Activated T-helper 1 cell treated with anti-CD3 and anti-CD28 coated beads, Interleukin-12 subunit alpha, Interleukin-12 subunit beta, Interleukin-2, Interleukin-4 antibody, amounts not matched to agents 30 ng/mL and 10 ng/mL and 1 ng/mL, durations not matched to agents 14 hours and 24 hours and 36 hours (primary cell): Measurements from ENCODE around the gene FBXO31. TPM values are rescaled to one million over a fixed set of nuclear protein-coding genes. Genes with fewer than 3 reads are reported as not detected.

Source experiments
- DNase-seq: peaks from one replicate; pipeline ENCODE4 v3.0.0; 2021; ENCODE audit warnings: low spot score
- H3K27ac Mint-ChIP-seq: one replicate; pipeline ENCODE4 v1.8.0; 2021; ENCODE audit warnings: mild to moderate bottlenecking, mixed read lengths
- H3K27me3 Mint-ChIP-seq: one replicate; pipeline ENCODE4 v1.8.0; 2022; ENCODE audit warnings: mild to moderate bottlenecking, moderate library complexity, mixed read lengths; ENCODE audit not compliant: insufficient read depth
- H3K36me3 Mint-ChIP-seq: one replicate; pipeline ENCODE4 v1.8.0; 2021; ENCODE audit warnings: low read depth, mixed read lengths
- H3K4me1 Mint-ChIP-seq: one replicate; pipeline ENCODE4 v1.8.0; 2021; ENCODE audit warnings: low read depth, mixed read lengths
- H3K4me3 Mint-ChIP-seq: one replicate; pipeline ENCODE4 v1.8.0; 2021; ENCODE audit warnings: mild to moderate bottlenecking, moderate library complexity, mixed read lengths
- H3K9me3 Mint-ChIP-seq: one replicate; pipeline ENCODE4 v1.8.0; 2021; ENCODE audit warnings: mixed read lengths
- intact Hi-C: fragments of 100-400 bp; cut with micrococcal nuclease; formaldehyde crosslinking; loops from one replicate; pipeline ENCODE4 v1.15.1; 2024
- total RNA-seq: library from RNA; stranded (reverse); gene quantifications from 2 replicates; pipeline ENCODE4 v1.2.3, GENCODE V29; 2022

The FBXO31 gene
- total RNA-seq, 1 donor from 2014 or later: 41.3 TPM

DNA sequence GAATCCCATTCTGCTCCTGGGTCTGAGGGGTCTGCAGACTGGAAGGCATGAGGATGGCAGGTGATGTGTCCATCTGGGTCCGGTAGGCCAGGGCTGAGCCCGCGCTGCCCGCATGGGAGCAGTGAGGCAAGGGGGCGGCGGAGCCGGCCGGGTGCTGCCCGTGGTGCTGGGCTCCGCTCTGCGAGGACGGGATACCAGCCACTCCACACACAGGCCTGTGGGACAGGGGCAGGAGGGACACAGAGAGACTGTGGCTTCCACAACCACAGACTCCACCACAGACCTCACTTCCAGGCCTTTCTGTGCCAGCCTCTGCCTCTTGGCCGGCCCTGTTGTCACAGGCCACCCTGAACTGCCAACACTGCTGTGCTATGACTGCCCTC lies 33.9 kb upstream of the FBXO31 start:
- no peak overlapping the region for H3K4me3 Mint-ChIP-seq
- no peaks in the 10 kb centered on the region for H3K27me3 Mint-ChIP-seq
- no peaks in the 10 kb centered on the region for H3K9me3 Mint-ChIP-seq
- no peak for DNase-seq
- intact Hi-C loops: no loop called here
- H3K36me3 Mint-ChIP-seq: peaks cover 5% of the 10 kb centered on the region
- H3K27ac Mint-ChIP-seq: no peak overlapping the region
- H3K4me1 Mint-ChIP-seq: no peaks in the 10 kb centered on the region

DNA sequence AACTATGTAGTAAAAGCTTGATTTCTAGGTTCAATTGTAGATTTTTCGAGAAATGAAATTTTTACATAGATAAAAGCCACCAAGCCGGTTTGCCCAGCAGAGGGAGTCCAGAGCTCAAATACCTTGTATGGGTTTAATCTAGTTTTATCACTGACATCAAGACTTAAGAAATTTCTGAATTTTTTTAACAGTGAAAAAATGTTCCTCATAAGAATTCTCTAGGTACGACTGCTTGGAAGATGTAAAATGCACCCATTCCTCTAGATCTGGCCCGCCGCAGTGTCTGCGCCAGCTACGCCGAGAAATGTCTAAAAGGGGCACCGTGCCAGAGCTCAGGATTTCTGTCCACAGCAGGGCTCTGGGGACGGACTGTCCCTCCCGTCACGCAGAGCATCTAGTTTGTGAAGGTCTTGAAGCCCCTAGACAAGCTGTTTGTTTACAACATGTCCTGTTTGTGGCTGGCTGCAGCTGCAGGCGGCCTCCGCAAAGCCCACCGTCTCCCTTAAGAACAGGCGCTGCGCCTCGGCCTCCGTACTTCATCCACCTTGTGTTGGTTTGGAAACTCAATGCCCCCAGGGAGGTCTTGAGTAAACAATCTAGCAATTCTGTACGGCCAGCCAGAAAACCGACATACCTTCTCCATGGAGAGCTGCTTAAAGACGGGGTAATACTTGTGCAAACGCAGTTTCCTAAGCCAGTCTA lies 33.4 kb upstream of the FBXO31 start:
- H3K4me1 Mint-ChIP-seq: no peaks in the 10 kb centered on the region
- intact Hi-C loops: no loop called here
- peaks cover 3% of the 10 kb centered on the region for H3K36me3 Mint-ChIP-seq
- no peaks in the 10 kb centered on the region for H3K9me3 Mint-ChIP-seq
- H3K4me3 Mint-ChIP-seq: no peak overlapping the region
- no peak overlapping the region for H3K27ac Mint-ChIP-seq
- DNase-seq: no peak
- no peaks in the 10 kb centered on the region for H3K27me3 Mint-ChIP-seq

DNA sequence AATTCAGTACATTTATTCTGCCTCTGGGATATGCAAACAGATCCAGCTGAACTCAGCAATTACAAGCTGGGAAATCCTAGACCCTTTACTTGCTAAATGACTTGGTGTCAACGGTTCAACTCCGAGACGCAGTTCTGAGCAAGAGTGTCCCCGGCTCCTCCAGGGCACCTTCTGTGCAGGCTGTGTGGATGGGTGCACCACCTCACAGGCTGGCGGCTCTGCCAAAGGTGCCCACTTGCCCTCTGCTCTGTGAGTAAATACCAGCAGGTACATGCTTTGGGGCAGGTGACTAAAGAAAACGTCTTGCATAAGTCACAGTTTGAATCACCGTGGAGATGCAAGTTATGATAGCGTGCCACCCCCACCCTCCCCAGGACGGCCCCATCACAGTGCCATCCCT lies 31.9 kb upstream of the FBXO31 start:
- intact Hi-C loops: no loop called here

DNA sequence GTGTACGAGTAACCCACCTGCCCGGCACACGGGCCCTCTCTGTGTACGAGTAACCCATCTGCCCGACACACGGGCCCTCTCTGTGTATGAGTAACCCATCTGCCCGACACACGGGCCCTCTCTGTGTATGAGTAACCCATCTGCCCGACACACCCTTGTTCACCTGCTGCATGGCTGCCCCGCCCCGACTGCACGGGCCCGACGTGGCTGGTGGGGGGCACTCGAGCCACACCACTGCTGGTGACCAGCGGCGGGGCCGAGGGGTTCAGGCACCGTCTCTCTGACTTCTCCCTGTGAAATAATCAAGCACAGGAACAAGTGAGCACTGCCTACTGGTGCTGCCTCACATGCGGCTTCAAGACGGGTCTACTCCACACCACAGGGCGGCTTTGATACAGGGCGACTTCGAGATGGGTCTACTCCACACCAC lies 30.7 kb upstream of the FBXO31 start:
- no peak overlapping the region for H3K4me3 Mint-ChIP-seq
- no peak overlapping the region for H3K27ac Mint-ChIP-seq
- H3K4me1 Mint-ChIP-seq: no peaks in the 10 kb centered on the region
- no peak for DNase-seq
- intact Hi-C loops: no loop called here
- no peaks in the 10 kb centered on the region for H3K36me3 Mint-ChIP-seq
- H3K27me3 Mint-ChIP-seq: no peaks in the 10 kb centered on the region
- no peaks in the 10 kb centered on the region for H3K9me3 Mint-ChIP-seq

More for the DNA sequence above, 31.9 kb upstream of the FBXO31 start:
- Mint-ChIP-seq H3K4me1 (no peaks in the 10 kb centered on the region), H3K36me3 (no peaks in the 10 kb centered on the region), H3K9me3 (no peaks in the 10 kb centered on the region), H3K4me3 (no peak overlapping the region), H3K27ac (no peak overlapping the region), H3K27me3 (no peaks in the 10 kb centered on the region)
- DNase-seq: no peak

DNA sequence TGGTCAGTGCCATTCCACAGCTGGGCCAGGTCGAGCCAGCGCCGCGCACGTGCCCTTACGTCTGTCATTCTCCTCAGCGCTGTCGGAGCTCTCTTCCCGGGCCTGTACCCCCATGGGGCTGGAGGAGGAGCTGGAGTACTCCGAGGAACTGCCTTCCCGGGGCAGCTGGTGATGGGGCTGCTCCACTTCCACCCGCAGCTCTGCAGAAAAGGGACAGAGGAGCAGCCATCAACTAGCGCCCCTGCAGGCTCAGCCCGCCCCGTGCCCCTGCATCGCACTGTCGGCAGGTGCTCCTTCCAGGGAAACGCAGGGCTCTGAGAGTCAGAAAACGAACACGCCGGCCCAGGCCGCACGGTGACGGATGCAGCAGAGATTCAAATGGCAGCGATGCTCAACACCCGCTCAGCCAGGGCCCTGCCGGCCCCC lies 29.4 kb upstream of the FBXO31 start:
- Mint-ChIP-seq H3K4me1 (no peaks in the 10 kb centered on the region), H3K4me3 (no peak overlapping the region), H3K27ac (no peak overlapping the region), H3K9me3 (no peaks in the 10 kb centered on the region), H3K36me3 (peaks cover 1% of the 10 kb centered on the region), H3K27me3 (no peaks in the 10 kb centered on the region)
- no peak for DNase-seq
- intact Hi-C loops: no loop called here

DNA sequence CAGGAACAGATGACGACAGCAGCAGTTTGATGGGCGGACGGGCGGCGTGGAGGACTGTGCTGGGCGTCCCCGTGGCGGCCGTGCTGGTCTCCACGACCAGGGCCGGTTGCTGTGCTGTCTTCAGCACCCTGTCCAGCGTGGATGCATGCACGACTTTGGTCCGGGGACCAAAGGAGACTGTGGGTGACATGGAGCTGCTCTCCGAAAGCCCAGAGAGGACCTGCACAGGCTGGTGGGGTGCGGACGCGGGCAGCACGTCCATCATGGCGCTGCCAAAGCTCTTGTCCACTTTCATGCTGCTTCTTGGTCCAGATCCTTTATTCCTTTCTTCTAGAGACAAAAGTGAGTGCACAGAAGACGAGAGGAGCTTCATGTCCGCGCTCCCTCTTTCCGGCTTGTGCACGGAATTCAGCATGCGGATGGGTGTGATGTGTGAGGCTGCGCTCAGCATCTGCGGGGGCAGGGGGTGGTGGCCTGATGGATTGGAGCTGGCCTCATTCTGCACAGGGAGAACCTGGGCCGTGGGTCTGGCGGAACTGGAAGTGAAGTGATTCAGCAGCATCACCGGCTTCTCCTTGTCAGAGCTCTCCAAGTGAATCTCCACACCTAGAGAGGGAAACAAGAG lies 28.9 kb upstream of the FBXO31 start:
- H3K4me1 Mint-ChIP-seq: no peaks in the 10 kb centered on the region
- no peak overlapping the region for H3K27ac Mint-ChIP-seq
- no peak overlapping the region for H3K4me3 Mint-ChIP-seq
- DNase-seq: no peak
- H3K9me3 Mint-ChIP-seq: no peaks in the 10 kb centered on the region
- H3K27me3 Mint-ChIP-seq: no peaks in the 10 kb centered on the region
- intact Hi-C loops: no loop called here
- H3K36me3 Mint-ChIP-seq: peaks cover 1% of the 10 kb centered on the region

DNA sequence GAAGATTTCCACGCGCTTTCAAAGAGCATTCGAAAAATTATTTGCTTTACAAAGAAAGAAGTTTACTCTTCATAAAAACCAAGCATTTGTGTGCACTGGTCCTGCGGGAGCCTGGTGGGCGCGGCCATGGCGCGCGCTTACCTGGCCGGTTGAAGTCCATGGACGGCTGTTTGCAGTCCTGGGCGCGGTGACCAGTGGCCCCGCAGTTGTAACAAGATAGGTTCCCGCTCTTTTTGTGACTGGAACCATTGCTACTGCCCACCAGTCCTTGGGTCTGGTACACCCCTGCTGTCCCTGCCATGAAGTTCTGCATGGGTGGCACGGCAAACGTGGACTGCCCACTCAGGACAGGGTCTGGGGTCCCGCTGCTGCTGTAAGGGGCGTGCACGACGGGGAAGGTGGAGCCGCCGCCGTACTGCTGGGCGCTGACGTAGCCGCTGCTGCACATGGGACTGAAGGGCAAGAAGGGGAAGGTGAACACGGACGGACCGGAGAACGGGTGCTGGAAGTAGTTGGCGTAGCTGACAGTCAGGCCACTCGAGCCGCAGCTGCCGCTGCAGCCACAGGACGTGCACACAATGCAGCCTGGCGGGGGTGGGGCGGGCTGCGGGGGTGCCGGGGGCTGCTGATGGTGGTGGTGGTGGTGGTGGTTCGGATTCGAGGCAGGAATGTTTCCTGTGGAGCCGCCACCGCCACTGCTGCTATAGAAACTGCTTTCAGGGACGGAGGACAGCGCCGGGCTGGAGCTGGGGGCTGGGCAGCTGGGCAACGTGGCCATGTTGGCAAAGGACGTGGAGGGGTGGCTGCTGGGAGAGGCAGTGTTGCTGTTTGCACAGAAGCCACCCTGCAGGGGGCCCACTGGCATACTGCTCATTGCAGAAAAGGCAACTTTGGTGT lies 28.0 kb upstream of the FBXO31 start:
- Mint-ChIP-seq H3K4me3 (no peak overlapping the region), H3K4me1 (no peaks in the 10 kb centered on the region), H3K27me3 (no peaks in the 10 kb centered on the region), H3K36me3 (peaks cover 3% of the 10 kb centered on the region), H3K9me3 (no peaks in the 10 kb centered on the region), H3K27ac (no peak overlapping the region)
- DNase-seq: no peak
- intact Hi-C loops: no loop called here

DNA sequence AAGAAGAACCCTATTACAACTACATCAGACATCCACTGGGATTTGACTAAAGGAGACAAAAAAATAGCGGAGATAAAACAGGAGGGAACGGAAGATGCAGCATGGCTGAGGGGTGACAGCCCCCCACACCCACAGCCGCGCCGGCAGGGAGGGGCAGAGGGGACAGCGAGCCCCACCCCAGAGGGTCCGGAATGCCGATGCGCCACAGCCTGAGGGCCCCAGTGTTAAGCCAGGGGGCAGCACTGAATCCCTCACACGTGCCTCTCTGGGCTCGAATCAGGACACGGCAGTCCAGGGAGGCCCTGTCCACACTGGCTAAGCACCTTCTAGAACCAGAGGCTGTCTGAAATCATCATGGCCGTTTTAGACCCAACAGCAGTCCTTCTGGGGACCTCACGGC lies 27.4 kb upstream of the FBXO31 start:
- Mint-ChIP-seq H3K36me3 (peaks cover 5% of the 10 kb centered on the region), H3K27me3 (no peaks in the 10 kb centered on the region), H3K4me3 (no peak overlapping the region), H3K27ac (no peak overlapping the region), H3K4me1 (no peaks in the 10 kb centered on the region), H3K9me3 (no peaks in the 10 kb centered on the region)
- no peak for DNase-seq
- intact Hi-C loops: no loop called here

DNA sequence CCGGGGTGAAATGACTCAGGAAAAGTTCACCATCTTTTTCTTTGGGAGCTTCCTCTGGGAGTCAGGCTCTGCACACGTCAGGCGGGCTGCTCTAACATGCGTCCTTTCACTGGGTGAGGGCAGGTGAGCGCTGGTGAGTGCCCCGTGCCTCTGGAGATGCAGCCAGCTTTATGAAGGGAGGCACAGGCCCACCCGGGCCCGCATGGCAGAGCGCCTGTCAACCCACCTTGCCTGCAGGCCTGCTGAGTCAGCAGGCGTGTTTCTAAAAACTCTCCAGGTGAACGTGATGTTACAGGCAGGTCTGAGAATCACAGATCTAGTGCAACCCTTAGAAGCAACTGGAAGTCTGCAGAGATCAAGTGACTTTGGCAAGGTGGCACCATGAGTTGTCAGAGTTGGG lies 27.0 kb upstream of the FBXO31 start:
- Mint-ChIP-seq H3K4me3 (no peak overlapping the region), H3K9me3 (no peaks in the 10 kb centered on the region)

DNA sequence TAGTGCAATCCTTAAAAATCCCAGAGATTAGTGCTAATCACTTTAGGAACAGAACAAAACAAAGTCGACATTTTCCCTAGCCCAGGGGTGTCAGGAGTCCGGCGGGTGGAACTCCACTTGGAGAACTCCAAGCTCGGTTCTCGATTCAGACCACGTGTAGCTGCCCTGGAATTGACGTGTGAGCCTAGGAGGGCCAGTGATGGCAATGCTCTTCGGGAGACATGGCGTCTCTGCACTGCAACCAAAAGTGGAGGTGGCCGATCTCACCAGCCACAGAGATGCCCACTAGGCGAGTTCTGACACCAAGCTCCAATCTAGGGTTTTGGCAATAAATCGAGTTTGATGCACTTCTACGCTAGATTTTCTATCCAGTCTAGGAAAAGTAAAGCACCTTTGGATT lies 26.2 kb upstream of the FBXO31 start:
- intact Hi-C loops: no loop called here
- DNase-seq: no peak
- Mint-ChIP-seq H3K36me3 (peaks cover 11% of the 10 kb centered on the region), H3K4me1 (no peaks in the 10 kb centered on the region), H3K4me3 (no peak overlapping the region), H3K27ac (no peak overlapping the region), H3K9me3 (no peaks in the 10 kb centered on the region), H3K27me3 (no peaks in the 10 kb centered on the region)

More for the DNA sequence above, 27.0 kb upstream of the FBXO31 start:
- Mint-ChIP-seq H3K36me3 (peaks cover 7% of the 10 kb centered on the region), H3K4me1 (no peaks in the 10 kb centered on the region), H3K27ac (no peak overlapping the region), H3K27me3 (no peaks in the 10 kb centered on the region)
- intact Hi-C loops: no loop called here
- DNase-seq: no peak

DNA sequence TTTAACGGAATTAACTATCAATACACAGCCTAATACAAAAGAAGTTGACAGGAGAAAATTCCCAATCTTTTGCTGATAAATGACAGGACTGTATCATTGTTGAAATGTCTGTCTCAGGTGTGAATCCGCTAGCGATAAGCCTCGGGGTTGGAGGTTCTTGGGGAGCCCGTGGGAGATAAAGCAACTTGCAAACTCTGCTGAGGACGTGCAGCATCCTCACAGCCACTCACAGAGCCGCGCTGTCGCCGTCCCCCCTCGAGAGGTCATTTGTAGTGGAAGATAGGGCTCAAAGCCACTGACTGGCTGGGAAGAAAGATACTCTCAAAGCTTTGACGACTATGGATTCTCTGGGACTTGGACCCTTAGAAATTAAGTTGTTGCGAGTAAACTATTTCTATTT lies 25.6 kb upstream of the FBXO31 start:
- Mint-ChIP-seq H3K9me3 (no peaks in the 10 kb centered on the region), H3K4me1 (no peaks in the 10 kb centered on the region), H3K27ac (no peak overlapping the region), H3K27me3 (no peaks in the 10 kb centered on the region), H3K36me3 (peaks cover 11% of the 10 kb centered on the region), H3K4me3 (no peak overlapping the region)
- intact Hi-C loops: no loop called here
- no peak for DNase-seq

DNA sequence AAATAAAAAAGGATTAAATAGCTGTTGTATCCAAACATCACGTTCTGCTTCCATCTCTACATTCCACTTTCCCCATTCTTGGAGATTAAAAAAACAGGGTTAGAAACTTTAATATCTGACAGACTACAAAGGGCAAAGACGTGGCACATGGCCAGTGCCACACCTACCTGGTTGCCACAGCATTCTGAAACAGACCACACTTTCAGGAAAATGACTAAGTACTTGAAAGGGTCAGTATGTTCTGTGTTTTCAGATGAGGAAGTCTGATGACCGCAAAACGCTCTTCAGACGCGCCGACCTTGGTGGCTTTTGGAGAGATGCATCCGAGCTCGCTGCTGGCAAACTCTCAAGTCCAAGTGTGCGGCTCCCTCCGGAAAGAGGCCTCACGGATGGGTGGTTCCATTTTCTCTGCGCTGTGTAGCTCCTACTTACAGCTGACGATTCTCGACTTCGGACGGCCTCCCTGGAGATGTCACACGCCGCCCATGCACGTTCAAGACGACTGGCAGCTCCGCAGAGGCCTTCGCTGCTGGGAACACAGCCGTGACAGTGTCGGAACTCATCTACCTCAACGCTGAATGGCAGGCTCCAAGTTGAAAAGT lies 24.0 kb upstream of the FBXO31 start:
- Mint-ChIP-seq H3K4me3 (no peak overlapping the region), H3K27ac (no peak overlapping the region), H3K9me3 (no peaks in the 10 kb centered on the region), H3K27me3 (no peaks in the 10 kb centered on the region), H3K4me1 (no peaks in the 10 kb centered on the region), H3K36me3 (peaks cover 18% of the 10 kb centered on the region)
- no peak for DNase-seq
- intact Hi-C loops: no loop called here
